Stimulated activated CD4-positive, alpha-beta T cell treated with anti-CD3 and anti-CD28 coated beads, Interleukin-12 subunit alpha, Interleukin-12 subunit beta, amount 100 ng/mL, for 4 hours (primary cell): Measurements from ENCODE around the gene ITIH3.
"Not testable (repeated sequence)": the region's sequence is repeated elsewhere in the genome, so short reads cannot be mapped to it uniquely, and the experiment has no call there.

ENCODE experiments used
- DNase-seq: peaks from one replicate; pipeline ENCODE4 v3.0.0-alpha.2; 2020

Gene ITIH3

GRCh38 chr3:52794612-52795099, at the start of gene ITIH3:
Gene ITIH3 (plus strand): TSS chr3:52794796. CDS start chr3:52794804, 8 bp downstream.
- no peak for DNase-seq

- no peak for DNase-seq
These were observed 42.4 kb upstream of the ITIH3 start for GRCh38 chr3:52752045-52752660.

GRCh38 chr3:52754373-52754772, 40.2 kb upstream of the ITIH3 start:
- no peak for DNase-seq

GRCh38 chr3:52756141-52756540, 38.5 kb upstream of the ITIH3 start:
- no peak for DNase-seq

GRCh38 chr3:52763466-52763865, 31.1 kb upstream of the ITIH3 start:
- no peak for DNase-seq

GRCh38 chr3:52769786-52770455, 24.7 kb upstream of the ITIH3 start:
- no peak for DNase-seq

- DNase-seq: peak; percentile 87
These were observed 23.9 kb upstream of the ITIH3 start, which contains the start of gene NEK4 for GRCh38 chr3:52770496-52771333. Gene NEK4 (minus strand): TSS chr3:52770940. CDS start chr3:52770746, 194 bp downstream.

GRCh38 chr3:52771334-52771681, 23.3 kb upstream of the ITIH3 start:
- no peak for DNase-seq

GRCh38 chr3:52771702-52772101, 22.9 kb upstream of the ITIH3 start:
- no peak for DNase-seq

GRCh38 chr3:52773361-52774065, 21.1 kb upstream of the ITIH3 start:
- no peak for DNase-seq

- no peak for DNase-seq
These were observed 20.4 kb upstream of the ITIH3 start for GRCh38 chr3:52774066-52774713.

GRCh38 chr3:52774901-52775864, 19.4 kb upstream of the ITIH3 start:
- no peak for DNase-seq

GRCh38 chr3:52775877-52776276, 18.7 kb upstream of the ITIH3 start:
- no peak for DNase-seq

GRCh38 chr3:52776486-52776885, 18.1 kb upstream of the ITIH3 start:
- not testable (repeated sequence) for DNase-seq

GRCh38 chr3:52777127-52777958, 17.3 kb upstream of the ITIH3 start, which contains the start of gene ITIH1:
Gene ITIH1 (plus strand): TSS chr3:52777599. CDS start chr3:52777616, 17 bp downstream.
- DNase-seq: no peak

- no peak for DNase-seq
These were observed 16.4 kb upstream of the ITIH3 start for GRCh38 chr3:52777959-52778805.

- DNase-seq: no peak
These were observed 15.4 kb upstream of the ITIH3 start for GRCh38 chr3:52779011-52779836.
